Fibroblast of mammary gland (primary cell): ENCODE results near the gene SH2D6.

ENCODE experiments used
- DNase-seq: peaks from one replicate; pipeline ENCODE4 v3.0.0-alpha.2; 2010; ENCODE audit warnings: low read depth
- H3K4me3 ChIP-seq: 2 replicates; pipeline ENCODE4 v1.5.1; 2011; ENCODE audit warnings: low read depth, mild to moderate bottlenecking, low read length, moderate library complexity; ENCODE audit not compliant: control insufficient read depth
- TF ChIP-seq, protein P1 (sequence below): conservative IDR thresholded peaks from 2 replicates; pipeline ENCODE4 v1.5.1; 2011; ENCODE audit warnings: low read depth, low read length, inconsistent platforms; ENCODE audit not compliant: control insufficient read depth, insufficient read depth

SH2D6 gene

GRCh38 chr2:85435220-85435958 is 16.9 kb downstream of the SH2D6 start:
- no peak for DNase-seq
- no peak overlapping the region for H3K4me3 ChIP-seq
- TF ChIP-seq, protein P1, sequence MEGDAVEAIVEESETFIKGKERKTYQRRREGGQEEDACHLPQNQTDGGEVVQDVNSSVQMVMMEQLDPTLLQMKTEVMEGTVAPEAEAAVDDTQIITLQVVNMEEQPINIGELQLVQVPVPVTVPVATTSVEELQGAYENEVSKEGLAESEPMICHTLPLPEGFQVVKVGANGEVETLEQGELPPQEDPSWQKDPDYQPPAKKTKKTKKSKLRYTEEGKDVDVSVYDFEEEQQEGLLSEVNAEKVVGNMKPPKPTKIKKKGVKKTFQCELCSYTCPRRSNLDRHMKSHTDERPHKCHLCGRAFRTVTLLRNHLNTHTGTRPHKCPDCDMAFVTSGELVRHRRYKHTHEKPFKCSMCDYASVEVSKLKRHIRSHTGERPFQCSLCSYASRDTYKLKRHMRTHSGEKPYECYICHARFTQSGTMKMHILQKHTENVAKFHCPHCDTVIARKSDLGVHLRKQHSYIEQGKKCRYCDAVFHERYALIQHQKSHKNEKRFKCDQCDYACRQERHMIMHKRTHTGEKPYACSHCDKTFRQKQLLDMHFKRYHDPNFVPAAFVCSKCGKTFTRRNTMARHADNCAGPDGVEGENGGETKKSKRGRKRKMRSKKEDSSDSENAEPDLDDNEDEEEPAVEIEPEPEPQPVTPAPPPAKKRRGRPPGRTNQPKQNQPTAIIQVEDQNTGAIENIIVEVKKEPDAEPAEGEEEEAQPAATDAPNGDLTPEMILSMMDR = no peak

DNA sequence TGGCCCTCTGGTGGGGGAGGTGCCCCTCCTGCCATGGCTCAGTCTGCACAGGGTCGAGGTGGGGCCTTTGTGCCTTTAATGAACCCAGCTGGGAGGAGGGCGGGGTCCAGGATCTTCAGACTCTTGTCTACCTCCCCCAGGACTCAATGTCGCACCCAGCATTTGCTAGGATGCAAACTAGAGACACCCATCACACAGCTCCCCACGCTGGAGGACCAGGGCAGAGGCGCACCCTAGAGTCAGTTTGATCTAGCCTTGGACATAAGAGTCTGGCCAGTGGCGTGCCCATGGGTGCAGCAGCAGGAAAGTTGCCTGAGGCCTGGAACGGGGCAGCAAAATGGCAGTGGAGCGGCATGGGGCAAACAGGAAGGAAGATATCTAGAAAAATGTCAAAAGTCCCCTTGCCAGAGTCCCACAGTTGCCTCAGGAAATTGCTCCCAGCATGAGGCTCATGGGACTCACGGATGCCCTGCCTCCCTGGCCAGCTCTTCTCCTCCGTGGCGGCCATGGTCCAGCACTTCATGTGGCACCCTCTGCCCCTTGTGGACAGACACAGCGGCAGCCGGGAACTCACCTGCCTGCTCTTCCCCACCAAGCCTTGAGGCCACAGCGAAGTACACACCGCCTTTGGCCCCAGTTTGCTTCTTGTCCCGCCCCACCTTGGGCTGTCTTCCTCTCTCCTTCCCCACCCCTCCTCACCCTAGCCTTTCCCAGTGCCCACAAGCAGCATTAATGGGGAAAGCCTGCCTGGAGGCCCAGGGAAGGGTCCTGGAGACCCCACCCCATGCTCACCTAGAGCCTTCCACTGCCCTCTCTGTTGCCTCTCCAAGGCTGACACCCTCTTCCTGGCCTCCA is 17.7 kb downstream of the SH2D6 start:
- no peak for DNase-seq
- TF ChIP-seq, protein P1 = no peak
- no peak overlapping the region for H3K4me3 ChIP-seq

DNA sequence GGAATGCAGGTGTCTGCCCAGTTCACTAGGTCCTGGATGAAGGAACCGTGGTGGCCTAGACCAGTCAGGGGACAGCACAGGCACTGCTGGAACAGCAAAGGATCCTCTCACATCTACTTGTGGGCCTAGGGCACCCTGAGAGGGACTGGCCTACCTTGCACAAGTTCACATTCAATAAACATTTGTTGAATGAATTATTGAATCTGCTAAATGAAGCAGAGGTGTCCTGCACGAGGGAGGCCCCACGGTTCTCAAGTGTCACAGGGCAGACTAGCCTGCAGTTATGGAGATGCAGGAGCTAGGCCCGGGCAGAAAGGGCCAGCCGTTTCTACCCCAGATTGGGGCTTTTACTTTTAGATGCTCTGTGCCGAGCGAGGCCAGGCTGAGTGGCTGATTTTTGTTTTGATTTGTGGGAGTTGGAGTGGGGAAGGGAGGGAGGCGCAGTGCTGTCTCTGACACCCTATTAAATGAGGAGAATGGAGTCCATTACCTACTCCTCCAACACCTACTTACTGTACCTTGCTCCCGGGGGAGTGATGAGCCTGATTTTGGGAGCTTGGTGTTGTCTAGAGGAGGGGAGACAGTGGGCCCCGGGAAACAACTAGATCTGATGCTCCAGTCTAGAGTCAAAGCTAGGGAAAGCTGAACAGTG is 18.4 kb downstream of the SH2D6 start:
- TF ChIP-seq, protein P1 = no peak
- H3K4me3 ChIP-seq = no peak overlapping the region
- DNase-seq = no peak

DNA sequence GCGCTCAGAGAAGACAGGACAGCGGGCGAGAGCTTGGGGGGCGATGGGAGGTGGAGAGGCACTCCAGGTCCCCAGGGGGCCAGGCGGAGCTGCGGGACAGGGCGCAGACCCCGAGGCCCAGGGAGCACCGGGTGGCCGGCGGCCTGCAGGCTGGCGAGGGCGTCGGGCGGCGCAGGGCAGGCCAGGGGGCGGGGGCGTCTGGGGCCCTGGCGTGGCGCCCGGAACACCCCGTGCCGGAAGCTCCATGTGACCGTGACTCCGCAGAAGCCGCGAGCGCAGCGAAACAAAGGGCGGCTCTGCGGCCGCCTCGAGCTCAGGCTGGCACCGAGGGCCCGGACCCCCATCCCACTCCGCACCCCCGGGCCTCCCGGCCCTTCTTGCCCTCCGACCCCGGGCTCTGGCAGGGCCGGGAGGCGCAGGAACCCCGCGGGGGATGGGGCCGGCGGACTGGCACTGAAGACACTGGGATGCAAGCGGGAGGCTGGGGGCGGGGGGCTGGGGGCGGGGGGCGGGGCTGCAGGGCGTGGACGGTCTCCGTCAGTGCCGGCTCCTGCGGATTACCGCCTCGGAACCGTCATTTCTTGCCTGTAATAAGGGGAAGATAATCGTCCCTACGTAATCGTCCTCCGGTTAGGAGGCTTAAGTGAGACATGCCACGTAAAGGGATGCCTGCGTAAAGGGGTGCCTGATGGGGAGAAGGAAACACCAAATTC is 19.1 kb downstream of the SH2D6 start:
- TF ChIP-seq, protein P1 = no peak
- peak overlapping the region; percentile 27 for H3K4me3 ChIP-seq
- peak; percentile 86 for DNase-seq

- TF ChIP-seq, protein P1 = no peak
- H3K4me3 ChIP-seq = peak overlapping the region; percentile 27
- DNase-seq = no peak
Observed at GRCh38 chr2:85438201-85439024, 19.9 kb downstream of the SH2D6 start.
